Measurements from ENCODE around the gene DUSP6. TPM values are rescaled to one million over a fixed set of nuclear protein-coding genes. Genes with fewer than 3 reads are reported as not detected.

The DUSP6 gene
- total and polyA plus RNA-seq, 8 donors: 5.3 to 26.1 (median 12.8) TPM

DNA sequence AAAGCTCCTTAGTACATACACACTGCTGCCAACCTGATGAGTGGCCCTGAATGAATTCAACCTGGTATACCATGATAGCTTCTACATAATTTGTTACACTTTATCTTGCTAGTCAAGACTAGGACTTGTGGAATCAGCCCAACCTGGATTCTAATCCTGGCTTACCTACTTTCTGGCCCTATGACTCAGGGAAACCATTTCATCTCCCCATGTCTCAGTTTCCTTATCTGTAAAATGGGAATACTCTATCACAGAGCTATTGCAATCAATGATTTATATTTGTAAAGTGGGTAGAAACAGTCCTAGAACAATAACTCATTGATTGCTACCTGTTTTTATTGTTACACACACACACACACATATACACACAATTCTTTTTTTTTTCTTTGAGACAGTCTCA lies 6.5 kb upstream of the DUSP6 start:
- ATAC-seq (no peak), DNase-seq (no peak), FAIRE-seq (no peak)
- H3K4me1 ChIP-seq: peaks cover 7 to 18% (median 11%) of the 10 kb centered on the region in 3 donors
- TF ChIP-seq, protein P1, sequence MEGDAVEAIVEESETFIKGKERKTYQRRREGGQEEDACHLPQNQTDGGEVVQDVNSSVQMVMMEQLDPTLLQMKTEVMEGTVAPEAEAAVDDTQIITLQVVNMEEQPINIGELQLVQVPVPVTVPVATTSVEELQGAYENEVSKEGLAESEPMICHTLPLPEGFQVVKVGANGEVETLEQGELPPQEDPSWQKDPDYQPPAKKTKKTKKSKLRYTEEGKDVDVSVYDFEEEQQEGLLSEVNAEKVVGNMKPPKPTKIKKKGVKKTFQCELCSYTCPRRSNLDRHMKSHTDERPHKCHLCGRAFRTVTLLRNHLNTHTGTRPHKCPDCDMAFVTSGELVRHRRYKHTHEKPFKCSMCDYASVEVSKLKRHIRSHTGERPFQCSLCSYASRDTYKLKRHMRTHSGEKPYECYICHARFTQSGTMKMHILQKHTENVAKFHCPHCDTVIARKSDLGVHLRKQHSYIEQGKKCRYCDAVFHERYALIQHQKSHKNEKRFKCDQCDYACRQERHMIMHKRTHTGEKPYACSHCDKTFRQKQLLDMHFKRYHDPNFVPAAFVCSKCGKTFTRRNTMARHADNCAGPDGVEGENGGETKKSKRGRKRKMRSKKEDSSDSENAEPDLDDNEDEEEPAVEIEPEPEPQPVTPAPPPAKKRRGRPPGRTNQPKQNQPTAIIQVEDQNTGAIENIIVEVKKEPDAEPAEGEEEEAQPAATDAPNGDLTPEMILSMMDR (IDR thresholded peaks at IDR 0.05): no peak
- no peaks in the 10 kb centered on the region for H3K9me3 ChIP-seq
- H3K36me3 ChIP-seq: no peaks in the 10 kb centered on the region
- no peak overlapping the region for H3K27ac ChIP-seq
- H3K4me3 ChIP-seq: no peak overlapping the region
- intact Hi-C loops (cut with DNase I): loop anchor here in 1 of 3 donors (10.0 kb wide), 1 partner anchor 96 kb away; no protein-coding TSS in a partner anchor
- H3K27me3 ChIP-seq: no peaks in the 10 kb centered on the region

DNA sequence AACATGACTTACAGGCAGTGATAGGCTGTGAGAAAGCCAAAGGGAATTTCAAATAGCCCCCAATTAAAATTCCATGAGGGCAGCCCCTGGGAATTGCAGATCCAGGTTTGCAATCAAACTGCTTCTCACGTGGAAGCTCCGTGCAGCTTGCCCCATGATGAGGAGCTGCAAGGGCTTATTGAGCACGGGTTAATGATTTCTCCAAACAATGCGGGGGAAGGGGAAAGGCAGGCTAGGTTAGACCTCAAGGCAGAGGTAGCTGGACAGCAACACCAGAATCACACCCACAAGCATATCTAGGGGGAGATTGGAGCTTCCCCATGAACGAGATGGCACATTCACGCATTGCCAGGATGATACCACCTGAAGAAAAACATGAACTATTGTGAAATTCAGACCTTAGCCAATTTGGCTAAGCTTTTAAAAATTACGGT lies 5.0 kb upstream of the DUSP6 start:
- no peak for ATAC-seq
- intact Hi-C loops (cut with DNase I): loop anchor here in 1 of 3 donors (10.0 kb wide), 1 partner anchor 97 kb away; no protein-coding TSS in a partner anchor
- H3K4me3 ChIP-seq: no peak overlapping the region
- H3K27ac ChIP-seq: no peak overlapping the region
- no peak for FAIRE-seq
- H3K4me1 ChIP-seq: peaks cover 7 to 18% (median 11%) of the 10 kb centered on the region in 3 donors
- TF ChIP-seq, protein P1 (IDR thresholded peaks at IDR 0.05): no peak
- no peak for DNase-seq
- 50 to 52% methylated on average over 7 of the region's 7 CpGs for WGBS, 2 donors
- no peaks in the 10 kb centered on the region for H3K9me3 ChIP-seq
- H3K36me3 ChIP-seq: no peaks in the 10 kb centered on the region
- H3K27me3 ChIP-seq: no peaks in the 10 kb centered on the region

DNA sequence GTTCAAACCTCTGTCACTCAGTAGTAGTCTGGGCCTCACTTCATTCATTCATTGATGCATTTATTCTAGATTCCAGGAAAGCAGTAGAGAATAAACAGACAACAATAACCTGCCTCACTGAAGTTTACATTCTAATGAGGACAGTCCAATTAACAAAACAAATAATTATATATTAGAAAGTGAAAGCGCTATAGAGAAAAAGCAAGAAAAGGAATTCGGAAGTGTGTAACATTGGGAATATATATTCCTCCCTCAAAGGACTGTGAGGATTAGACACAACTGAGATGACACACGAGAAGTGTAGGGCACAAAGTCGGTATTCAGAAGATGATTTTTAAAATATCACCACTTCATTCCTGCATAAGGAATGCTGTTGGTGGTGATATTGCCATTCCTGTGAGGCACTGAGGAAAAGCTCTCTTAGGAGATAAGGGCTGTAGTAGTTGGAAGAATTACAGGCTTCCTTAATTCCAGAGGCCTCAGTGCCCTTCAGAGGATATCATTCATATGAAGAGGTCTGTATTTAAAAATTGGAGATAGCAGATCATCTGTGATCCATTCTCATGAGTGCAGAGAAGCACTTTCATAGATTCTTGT lies 3.9 kb upstream of the DUSP6 start:
- no peaks in the 10 kb centered on the region for H3K9me3 ChIP-seq
- no peak overlapping the region for H3K27ac ChIP-seq
- no peak for DNase-seq
- H3K4me1 ChIP-seq: peaks cover 7 to 18% (median 11%) of the 10 kb centered on the region in 3 donors
- 84 to 90% methylated on average over 4 of the region's 4 CpGs for WGBS, 2 donors
- ATAC-seq: no peak
- intact Hi-C loops (cut with DNase I): loop anchor here in 1 of 3 donors (10.0 kb wide), 1 partner anchor 99 kb away; no protein-coding TSS in a partner anchor
- H3K4me3 ChIP-seq: no peak overlapping the region
- no peaks in the 10 kb centered on the region for H3K27me3 ChIP-seq
- no peak for FAIRE-seq
- no peaks in the 10 kb centered on the region for H3K36me3 ChIP-seq
- TF ChIP-seq, protein P1 (IDR thresholded peaks at IDR 0.05): no peak

DNA sequence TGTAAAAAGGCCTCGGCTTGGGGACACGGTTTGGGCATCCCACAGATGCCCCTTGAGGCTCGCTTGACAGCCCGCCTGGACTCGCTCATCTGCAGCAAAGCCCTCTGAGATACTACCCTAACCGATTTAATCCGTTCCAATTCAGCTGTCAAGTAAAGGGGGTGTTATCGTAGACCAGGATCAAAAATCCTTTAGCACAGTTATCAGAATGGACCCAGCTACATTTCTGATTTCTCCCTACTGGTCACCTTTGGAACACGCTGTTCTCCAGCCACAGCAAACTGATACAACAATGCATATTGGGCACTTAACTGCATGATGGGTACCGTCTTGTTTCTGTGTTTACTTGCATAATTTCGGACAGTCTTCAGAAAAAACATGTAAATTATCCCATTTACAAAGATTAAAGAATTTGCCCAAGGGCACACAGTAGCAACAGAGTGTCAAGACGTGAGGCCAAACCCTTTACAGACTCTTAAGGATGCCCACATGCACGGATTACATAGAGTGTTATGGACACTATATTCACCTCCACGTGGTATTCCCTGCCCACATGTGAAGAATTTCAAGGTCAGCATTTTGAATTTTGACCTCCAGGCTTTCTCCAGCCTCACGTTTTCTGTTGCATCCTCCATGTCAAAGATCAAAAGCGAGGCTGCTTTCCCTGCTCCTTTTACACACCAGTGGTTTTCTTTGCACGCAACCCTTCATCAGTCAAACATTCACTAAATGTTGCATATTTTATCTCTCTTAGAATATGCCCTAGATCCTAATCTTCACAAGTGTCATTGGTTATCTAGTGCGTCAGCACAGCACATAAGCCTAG lies 3.2 kb upstream of the DUSP6 start:
- H3K27ac ChIP-seq: peak overlapping the region; percentile 98 to 100 (median 99)
- TF ChIP-seq, protein P1 (IDR thresholded peaks at IDR 0.05): no peak
- FAIRE-seq (no peak), DNase-seq (no peak), ATAC-seq (no peak)
- H3K4me1 ChIP-seq: peaks cover 7 to 18% (median 11%) of the 10 kb centered on the region in 3 donors
- no peaks in the 10 kb centered on the region for H3K27me3 ChIP-seq
- no peaks in the 10 kb centered on the region for H3K36me3 ChIP-seq
- WGBS, 2 donors: 44 to 50% methylated on average over 18 of the region's 18 CpGs
- no peaks in the 10 kb centered on the region for H3K9me3 ChIP-seq
- intact Hi-C loops (cut with DNase I): loop anchor here in 1 of 3 donors (10.0 kb wide), 1 partner anchor 99 kb away; no protein-coding TSS in a partner anchor
- H3K4me3 ChIP-seq: peak overlapping the region; percentile 58 to 82 (median 72)
